Measurements from ENCODE around the gene FGF9.

Gene FGF9

DNA sequence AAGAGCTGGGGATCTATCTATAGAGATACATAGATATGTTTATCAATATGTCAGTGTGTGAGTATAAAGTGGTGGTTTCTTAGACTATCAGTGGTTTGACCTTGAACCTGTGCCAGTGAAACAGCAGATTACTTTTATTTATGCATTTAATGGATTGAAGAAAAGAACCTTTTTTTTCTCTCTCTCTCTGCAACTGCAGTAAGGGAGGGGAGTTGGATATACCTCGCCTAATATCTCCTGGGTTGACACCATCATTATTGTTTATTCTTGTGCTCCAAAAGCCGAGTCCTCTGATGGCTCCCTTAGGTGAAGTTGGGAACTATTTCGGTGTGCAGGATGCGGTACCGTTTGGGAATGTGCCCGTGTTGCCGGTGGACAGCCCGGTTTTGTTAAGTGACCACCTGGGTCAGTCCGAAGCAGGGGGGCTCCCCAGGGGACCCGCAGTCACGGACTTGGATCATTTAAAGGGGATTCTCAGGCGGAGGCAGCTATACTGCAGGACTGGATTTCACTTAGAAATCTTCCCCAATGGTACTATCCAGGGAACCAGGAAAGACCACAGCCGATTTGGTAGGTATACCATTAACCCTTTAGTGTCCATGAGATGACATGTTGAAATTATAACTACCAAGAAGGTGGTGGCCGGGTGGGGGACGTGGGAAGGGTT lies 880 bp downstream of the FGF9 start:
- H3K4me1 Mint-ChIP-seq (ENCODE audit: low read depth): peaks cover 53% of the 10 kb centered on the region
- peak overlapping the region; percentile 90 for H3K4me3 Mint-ChIP-seq
- no peaks in the 10 kb centered on the region for H3K36me3 Mint-ChIP-seq
- no peak overlapping the region for H3K27ac Mint-ChIP-seq
- H3K27me3 Mint-ChIP-seq: peaks cover 7% of the 10 kb centered on the region
- no peaks in the 10 kb centered on the region for H3K9me3 Mint-ChIP-seq (ENCODE audit: low read depth)

- peaks cover 53% of the 10 kb centered on the region for H3K4me1 Mint-ChIP-seq (ENCODE audit: low read depth)
- no peak overlapping the region for H3K27ac Mint-ChIP-seq
- peak overlapping the region; percentile 90 for H3K4me3 Mint-ChIP-seq
- H3K9me3 Mint-ChIP-seq (ENCODE audit: low read depth): no peaks in the 10 kb centered on the region
- H3K36me3 Mint-ChIP-seq: no peaks in the 10 kb centered on the region
- H3K27me3 Mint-ChIP-seq: peaks cover 6% of the 10 kb centered on the region
These were observed 1.4 kb downstream of the FGF9 start for GRCh38 chr13:21672287-21672680.

- Mint-ChIP-seq H3K4me1 (ENCODE audit: low read depth) (peaks cover 52% of the 10 kb centered on the region), H3K27me3 (peaks cover 6% of the 10 kb centered on the region), H3K27ac (no peak overlapping the region), H3K4me3 (peak overlapping the region; percentile 90), H3K9me3 (ENCODE audit: low read depth) (no peaks in the 10 kb centered on the region), H3K36me3 (no peaks in the 10 kb centered on the region)
These were observed 2.1 kb downstream of the FGF9 start for GRCh38 chr13:21672796-21673538.

DNA sequence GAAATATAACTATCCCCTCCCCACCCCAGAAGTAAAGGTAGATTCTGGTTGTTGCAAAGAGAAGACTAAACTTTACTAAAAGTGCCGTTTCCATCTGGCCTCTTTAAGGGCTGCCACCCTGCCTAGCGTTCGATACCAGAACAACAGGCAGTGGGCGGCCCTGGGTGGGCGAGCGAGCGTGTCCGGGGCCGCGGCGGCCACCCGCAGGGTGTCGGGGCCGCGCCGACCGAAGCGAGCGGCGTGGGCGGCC lies 2.6 kb downstream of the FGF9 start:
- Mint-ChIP-seq H3K4me1 (ENCODE audit: low read depth) (peaks cover 50% of the 10 kb centered on the region), H3K27me3 (peaks cover 6% of the 10 kb centered on the region), H3K4me3 (peak overlapping the region; percentile 90), H3K27ac (no peak overlapping the region), H3K9me3 (ENCODE audit: low read depth) (no peaks in the 10 kb centered on the region), H3K36me3 (no peaks in the 10 kb centered on the region)

DNA sequence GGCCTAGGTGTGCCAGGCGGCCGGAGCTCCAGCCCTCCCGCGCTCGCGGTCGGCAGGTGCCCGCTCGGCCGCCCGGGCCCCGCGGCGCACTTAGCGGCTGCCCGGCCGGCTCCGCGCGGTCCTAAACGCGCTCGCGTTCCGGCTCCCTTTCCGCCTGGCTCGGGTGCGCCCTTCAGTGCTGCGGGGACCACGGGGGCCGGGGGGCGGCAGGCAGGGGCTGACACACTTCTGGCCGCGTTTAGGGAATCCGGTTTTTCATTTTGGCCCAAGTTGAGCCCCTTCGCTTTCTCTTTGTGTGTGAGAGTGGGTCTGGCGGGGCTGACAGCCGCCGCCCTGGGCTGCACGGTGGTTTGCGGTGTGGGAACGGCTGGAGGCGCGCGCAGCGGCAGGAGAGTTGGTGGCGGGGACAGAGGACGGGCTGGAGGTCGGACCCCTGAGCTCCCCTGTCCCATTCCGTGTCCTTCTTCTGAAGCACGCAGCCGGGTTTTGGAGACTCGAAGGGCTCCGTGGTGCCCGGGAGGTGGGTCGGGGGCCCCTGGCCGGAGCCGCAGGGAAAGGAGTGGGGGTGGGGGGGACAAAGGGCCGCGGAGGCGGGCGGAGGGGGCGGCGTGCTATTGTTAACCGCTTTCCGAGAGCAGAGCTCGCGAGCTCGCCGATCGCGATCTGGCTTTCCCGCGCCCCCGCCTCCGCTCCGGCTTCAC lies 3.1 kb downstream of the FGF9 start:
- Mint-ChIP-seq H3K36me3 (no peaks in the 10 kb centered on the region), H3K4me1 (ENCODE audit: low read depth) (peaks cover 45% of the 10 kb centered on the region), H3K27me3 (peaks cover 5% of the 10 kb centered on the region), H3K27ac (no peak overlapping the region), H3K9me3 (ENCODE audit: low read depth) (no peaks in the 10 kb centered on the region), H3K4me3 (peak overlapping the region; percentile 85)

GRCh38 chr13:21674490-21675009 lies 3.7 kb downstream of the FGF9 start:
- Mint-ChIP-seq H3K27ac (peak overlapping the region; percentile 58), H3K27me3 (peaks cover 4% of the 10 kb centered on the region), H3K36me3 (no peaks in the 10 kb centered on the region), H3K4me1 (ENCODE audit: low read depth) (peaks cover 41% of the 10 kb centered on the region), H3K9me3 (ENCODE audit: low read depth) (no peaks in the 10 kb centered on the region), H3K4me3 (peak overlapping the region; percentile 88)

GRCh38 chr13:21675095-21675991 lies 4.5 kb downstream of the FGF9 start:
- Mint-ChIP-seq H3K4me3 (peak overlapping the region; percentile 88), H3K4me1 (ENCODE audit: low read depth) (peaks cover 39% of the 10 kb centered on the region), H3K27ac (no peak overlapping the region), H3K27me3 (peaks cover 4% of the 10 kb centered on the region), H3K36me3 (no peaks in the 10 kb centered on the region), H3K9me3 (ENCODE audit: low read depth) (no peaks in the 10 kb centered on the region)

- peaks cover 28% of the 10 kb centered on the region for H3K4me1 Mint-ChIP-seq (ENCODE audit: low read depth)
- H3K9me3 Mint-ChIP-seq (ENCODE audit: low read depth): no peaks in the 10 kb centered on the region
- H3K4me3 Mint-ChIP-seq: peak overlapping the region; percentile 32
- H3K27ac Mint-ChIP-seq: no peak overlapping the region
- no peaks in the 10 kb centered on the region for H3K36me3 Mint-ChIP-seq
- H3K27me3 Mint-ChIP-seq: peaks cover 4% of the 10 kb centered on the region
These were observed 5.7 kb downstream of the FGF9 start for GRCh38 chr13:21676611-21677021.

DNA sequence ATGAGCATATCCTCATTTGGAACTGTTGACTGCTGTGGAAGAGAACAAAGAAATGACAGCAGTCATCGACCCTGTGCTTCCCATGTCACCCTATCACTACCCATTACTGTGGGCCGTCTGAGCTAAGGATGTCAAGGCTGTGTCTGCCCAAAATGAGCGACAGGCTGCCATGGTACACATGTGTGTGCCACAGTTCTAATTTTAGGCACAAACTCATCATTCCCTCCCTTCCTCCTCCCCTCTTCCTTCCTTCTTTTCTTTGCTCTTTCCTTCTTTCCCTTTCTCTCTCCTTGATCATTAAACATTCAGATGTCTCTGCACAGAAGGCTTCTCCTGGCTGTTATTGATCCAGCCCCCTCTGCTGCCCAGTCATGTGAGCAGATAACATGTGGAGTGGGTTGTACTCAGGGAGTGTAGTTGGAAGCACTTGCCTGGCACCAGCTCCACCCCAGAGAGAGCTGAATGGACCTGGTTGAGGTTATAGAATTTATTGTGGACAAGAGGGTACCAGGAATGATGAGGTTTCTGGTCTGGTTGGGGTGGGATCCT lies 6.3 kb downstream of the FGF9 start:
- H3K27ac Mint-ChIP-seq: no peak overlapping the region
- H3K27me3 Mint-ChIP-seq: peaks cover 4% of the 10 kb centered on the region
- H3K9me3 Mint-ChIP-seq (ENCODE audit: low read depth): no peaks in the 10 kb centered on the region
- H3K4me3 Mint-ChIP-seq: no peak overlapping the region
- peaks cover 24% of the 10 kb centered on the region for H3K4me1 Mint-ChIP-seq (ENCODE audit: low read depth)
- H3K36me3 Mint-ChIP-seq: no peaks in the 10 kb centered on the region

DNA sequence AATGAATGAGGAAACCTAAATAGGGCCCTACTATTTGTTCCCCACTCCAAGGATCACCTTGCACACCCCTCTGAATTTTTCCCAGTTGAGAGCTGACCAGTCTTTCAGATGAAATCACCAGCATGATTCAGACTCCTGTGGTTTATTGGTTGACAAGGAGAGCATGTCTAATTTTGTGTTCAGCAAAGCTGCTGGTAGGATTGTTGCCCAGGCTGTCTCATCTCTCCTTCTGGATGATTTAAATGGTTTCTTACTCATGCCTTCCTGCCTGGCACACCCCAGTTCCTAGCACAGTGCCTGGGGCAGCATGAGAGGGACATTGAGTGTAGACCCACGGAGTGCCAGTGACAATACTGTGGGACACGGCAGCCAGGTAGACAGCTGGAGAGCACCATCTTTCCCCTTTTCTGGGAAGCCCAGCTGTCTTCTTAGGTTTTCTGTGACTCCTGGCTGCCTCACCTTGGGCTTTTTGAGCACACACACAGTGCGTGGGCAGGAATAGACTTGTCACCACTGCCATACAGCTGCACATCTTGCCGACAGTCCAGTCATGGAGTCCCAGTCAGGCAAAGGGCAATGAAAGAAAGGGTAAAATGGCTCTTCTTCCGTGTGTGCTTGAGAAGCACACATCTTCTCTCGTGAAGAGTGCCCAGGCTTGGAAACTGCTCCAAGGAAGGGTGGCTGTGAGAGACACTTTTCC lies 12.3 kb downstream of the FGF9 start:
- H3K4me3 Mint-ChIP-seq: no peak overlapping the region
- no peaks in the 10 kb centered on the region for H3K27me3 Mint-ChIP-seq
- H3K9me3 Mint-ChIP-seq (ENCODE audit: low read depth): no peaks in the 10 kb centered on the region

DNA sequence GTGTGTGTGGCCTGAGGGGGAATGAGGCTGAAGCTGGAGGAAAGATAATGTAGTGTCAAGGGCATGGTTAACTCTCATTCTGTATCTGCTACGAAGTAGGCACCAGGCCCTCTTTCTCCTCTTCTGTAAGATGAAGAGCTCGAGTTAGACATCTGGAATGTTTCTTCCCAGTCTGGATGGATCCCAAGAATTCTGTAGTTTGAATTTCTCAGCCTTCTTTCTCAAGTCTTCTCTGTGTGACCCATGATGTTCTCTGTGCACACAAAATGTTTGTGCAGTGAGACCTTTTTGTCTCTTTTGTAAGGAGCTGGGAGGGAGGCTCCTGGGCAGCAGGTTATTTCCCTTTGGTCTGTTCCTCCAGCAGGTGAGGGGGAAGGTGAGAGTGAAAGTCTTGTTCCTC lies 13.7 kb downstream of the FGF9 start:
- Mint-ChIP-seq H3K36me3 (no peaks in the 10 kb centered on the region), H3K9me3 (ENCODE audit: low read depth) (no peaks in the 10 kb centered on the region), H3K27ac (no peak overlapping the region), H3K4me3 (no peak overlapping the region), H3K4me1 (ENCODE audit: low read depth) (peaks cover 10% of the 10 kb centered on the region), H3K27me3 (no peaks in the 10 kb centered on the region)

More for the DNA sequence above, 12.3 kb downstream of the FGF9 start:
- no peaks in the 10 kb centered on the region for H3K36me3 Mint-ChIP-seq
- H3K27ac Mint-ChIP-seq: no peak overlapping the region
- H3K4me1 Mint-ChIP-seq (ENCODE audit: low read depth): peaks cover 10% of the 10 kb centered on the region

DNA sequence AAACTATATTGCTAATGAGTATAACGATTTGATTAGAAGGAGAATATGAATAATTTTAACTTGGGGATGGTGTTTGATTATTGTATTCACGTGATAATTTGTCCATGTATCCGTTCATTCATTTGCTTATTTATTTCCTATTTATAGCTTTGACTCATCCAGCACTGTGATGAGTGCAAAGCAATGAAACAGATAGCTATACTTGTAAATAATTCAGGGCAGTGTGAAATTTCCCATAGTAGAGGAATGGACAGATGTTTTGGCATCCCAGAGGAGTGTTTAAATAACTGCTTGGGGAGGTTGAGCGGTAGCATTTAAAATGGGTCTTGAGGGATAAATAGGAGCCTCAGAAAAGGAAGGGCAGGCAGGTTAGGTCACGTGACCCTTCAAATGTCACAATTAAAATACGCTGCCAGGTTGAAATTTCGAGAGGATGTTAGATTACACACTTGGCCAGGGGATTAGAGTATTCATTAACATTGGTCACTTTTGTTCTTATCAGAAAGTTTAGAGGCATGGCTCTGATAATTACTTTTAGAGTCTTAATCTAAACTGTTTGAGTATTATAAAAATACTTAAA lies 14.7 kb downstream of the FGF9 start:
- Mint-ChIP-seq H3K9me3 (ENCODE audit: low read depth) (no peaks in the 10 kb centered on the region), H3K27ac (no peak overlapping the region), H3K4me1 (ENCODE audit: low read depth) (peaks cover 10% of the 10 kb centered on the region), H3K27me3 (peaks cover 3% of the 10 kb centered on the region), H3K36me3 (peaks cover 3% of the 10 kb centered on the region), H3K4me3 (no peak overlapping the region)

GRCh38 chr13:21686751-21687391 lies 16.0 kb downstream of the FGF9 start:
- Mint-ChIP-seq H3K9me3 (ENCODE audit: low read depth) (no peaks in the 10 kb centered on the region), H3K27me3 (peaks cover 3% of the 10 kb centered on the region), H3K4me3 (no peak overlapping the region), H3K4me1 (ENCODE audit: low read depth) (peaks cover 10% of the 10 kb centered on the region), H3K27ac (no peak overlapping the region), H3K36me3 (peaks cover 3% of the 10 kb centered on the region)

All from activated naive CD8-positive, alpha-beta T cell (primary cell).